ENCODE results near the gene FGF5. TPM values are rescaled to one million over a fixed set of nuclear protein-coding genes. Genes with fewer than 3 reads are reported as not detected.

Gene FGF5
- total RNA-seq, 4 donors from 2014 or later: 0.14 to 4.1 (median 0.16) TPM; not detected in 1

DNA sequence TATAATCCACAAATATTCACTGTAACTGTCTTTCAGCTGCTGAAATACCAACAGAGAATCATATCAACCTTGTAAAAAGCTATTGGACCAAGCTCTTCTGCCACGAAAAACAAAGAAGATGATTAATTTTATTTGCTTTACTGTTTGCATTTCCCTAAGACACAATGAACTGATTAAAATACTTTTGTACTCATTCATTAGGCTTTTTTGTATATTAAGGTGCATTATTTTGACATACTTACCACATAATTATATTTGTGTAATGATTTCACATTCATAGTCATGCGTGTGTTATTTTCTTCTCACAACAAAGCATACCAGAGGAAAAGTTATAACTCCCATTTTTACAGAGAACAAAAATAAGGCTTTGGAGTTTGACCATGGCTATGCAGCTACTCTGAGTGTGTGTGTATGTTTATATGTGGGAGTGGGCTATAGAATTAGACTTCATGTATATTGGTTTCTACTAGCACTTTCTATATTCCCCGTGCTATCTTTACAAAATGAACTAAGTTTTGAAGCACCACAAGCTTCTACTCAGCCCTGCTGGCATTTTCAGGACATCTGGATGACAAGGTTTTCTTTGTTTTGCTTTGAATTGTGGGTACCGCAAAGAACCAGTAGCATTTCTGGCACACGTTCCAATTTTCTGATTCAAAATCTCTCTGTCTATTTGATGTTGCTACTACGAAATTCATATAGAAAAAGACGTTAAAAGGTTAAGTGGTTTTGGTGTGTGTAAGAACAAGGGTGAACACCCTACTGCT lies 11.0 kb upstream of the FGF5 start:
- in situ Hi-C loops (cut with MboI; ENCODE audit: low pct_ligation_motif_present in 1 of 4, low pct_unique_long_range_greater_than_20kb in 1 of 4, low sequenced_read_pairs in 3 of 4): no loop called here
- DNase-seq: no peak
- 48 to 52% methylated on average over 6 to 7 of the region's 7 CpGs for WGBS, 2 donors (ENCODE audit: low coverage in 1 of 2)
- TF ChIP-seq POLR2A (IDR thresholded peaks at IDR 0.05) (no peak), EP300 (IDR thresholded peaks at IDR 0.05; ENCODE audit: low read depth) (no peak), POLR2AphosphoS5 (IDR thresholded peaks at IDR 0.05) (no peak)
- TF ChIP-seq, protein P1, sequence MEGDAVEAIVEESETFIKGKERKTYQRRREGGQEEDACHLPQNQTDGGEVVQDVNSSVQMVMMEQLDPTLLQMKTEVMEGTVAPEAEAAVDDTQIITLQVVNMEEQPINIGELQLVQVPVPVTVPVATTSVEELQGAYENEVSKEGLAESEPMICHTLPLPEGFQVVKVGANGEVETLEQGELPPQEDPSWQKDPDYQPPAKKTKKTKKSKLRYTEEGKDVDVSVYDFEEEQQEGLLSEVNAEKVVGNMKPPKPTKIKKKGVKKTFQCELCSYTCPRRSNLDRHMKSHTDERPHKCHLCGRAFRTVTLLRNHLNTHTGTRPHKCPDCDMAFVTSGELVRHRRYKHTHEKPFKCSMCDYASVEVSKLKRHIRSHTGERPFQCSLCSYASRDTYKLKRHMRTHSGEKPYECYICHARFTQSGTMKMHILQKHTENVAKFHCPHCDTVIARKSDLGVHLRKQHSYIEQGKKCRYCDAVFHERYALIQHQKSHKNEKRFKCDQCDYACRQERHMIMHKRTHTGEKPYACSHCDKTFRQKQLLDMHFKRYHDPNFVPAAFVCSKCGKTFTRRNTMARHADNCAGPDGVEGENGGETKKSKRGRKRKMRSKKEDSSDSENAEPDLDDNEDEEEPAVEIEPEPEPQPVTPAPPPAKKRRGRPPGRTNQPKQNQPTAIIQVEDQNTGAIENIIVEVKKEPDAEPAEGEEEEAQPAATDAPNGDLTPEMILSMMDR (IDR thresholded peaks at IDR 0.05): no peak
- Histone ChIP-seq H3K9me3 (no peaks in the 10 kb centered on the region), H3K4me1 (no peaks in the 10 kb centered on the region), H3K27me3 (peaks cover 31% of the 10 kb centered on the region), H3K4me3 (no peak overlapping the region), H3K36me3 (no peaks in the 10 kb centered on the region), H3K27ac (no peak overlapping the region)
- intact Hi-C loops (cut with DNase I; ENCODE audit: low total_unique reads): no loop called here

- no peaks in the 10 kb centered on the region for H3K9me3 ChIP-seq
- TF ChIP-seq, protein P1 (IDR thresholded peaks at IDR 0.05): no peak
- TF ChIP-seq EP300 (IDR thresholded peaks at IDR 0.05; ENCODE audit: low read depth): no peak
- no peak for TF ChIP-seq POLR2A (IDR thresholded peaks at IDR 0.05)
- TF ChIP-seq POLR2AphosphoS5 (IDR thresholded peaks at IDR 0.05): no peak
- H3K27me3 ChIP-seq: peaks cover 26% of the 10 kb centered on the region
- DNase-seq: no peak
- no peaks in the 10 kb centered on the region for H3K36me3 ChIP-seq
- intact Hi-C loops (cut with DNase I; ENCODE audit: low total_unique reads) (no loop called here), in situ Hi-C loops (cut with MboI; ENCODE audit: low pct_ligation_motif_present in 1 of 4, low pct_unique_long_range_greater_than_20kb in 1 of 4, low sequenced_read_pairs in 3 of 4) (no loop called here)
- no peak overlapping the region for H3K4me3 ChIP-seq
- no peak overlapping the region for H3K27ac ChIP-seq
- no peaks in the 10 kb centered on the region for H3K4me1 ChIP-seq
Observed at GRCh38 chr4:80257851-80258250, 8.6 kb upstream of the FGF5 start.

- H3K27ac ChIP-seq: no peak overlapping the region
- H3K36me3 ChIP-seq: no peaks in the 10 kb centered on the region
- TF ChIP-seq POLR2AphosphoS5 (IDR thresholded peaks at IDR 0.05): no peak
- H3K27me3 ChIP-seq: peaks cover 36% of the 10 kb centered on the region
- 56 to 57% methylated on average over 3 to 4 of the region's 4 CpGs for WGBS, 2 donors (ENCODE audit: low coverage in 1 of 2)
- in situ Hi-C loops (cut with MboI; ENCODE audit: low pct_ligation_motif_present in 1 of 4, low pct_unique_long_range_greater_than_20kb in 1 of 4, low sequenced_read_pairs in 3 of 4) (no loop called here), intact Hi-C loops (cut with DNase I; ENCODE audit: low total_unique reads) (no loop called here)
- DNase-seq: no peak
- no peak overlapping the region for H3K4me3 ChIP-seq
- H3K9me3 ChIP-seq: no peaks in the 10 kb centered on the region
- H3K4me1 ChIP-seq: no peaks in the 10 kb centered on the region
Observed at GRCh38 chr4:80259012-80259411, 7.5 kb upstream of the FGF5 start.

DNA sequence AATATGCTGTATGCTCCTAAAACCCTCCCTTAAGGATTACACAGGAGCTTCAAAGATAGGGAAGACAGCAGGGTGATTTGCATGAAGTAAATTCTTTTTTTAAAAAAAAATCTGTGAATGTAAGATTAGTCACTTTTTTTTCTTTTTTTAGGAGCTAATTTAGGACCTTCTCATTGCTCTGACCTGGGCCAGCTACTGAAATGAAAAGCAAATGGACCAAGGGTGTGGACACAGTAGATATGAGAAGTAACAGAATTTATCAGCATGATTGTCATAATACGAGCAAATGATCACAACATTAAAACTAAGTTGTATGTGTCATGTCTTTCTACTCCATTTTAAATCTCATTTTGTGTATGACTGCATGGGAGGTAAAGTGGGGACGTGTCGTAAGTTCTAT lies 6.6 kb upstream of the FGF5 start:
- Histone ChIP-seq H3K27ac (no peak overlapping the region), H3K4me1 (no peaks in the 10 kb centered on the region), H3K36me3 (no peaks in the 10 kb centered on the region), H3K4me3 (no peak overlapping the region), H3K9me3 (no peaks in the 10 kb centered on the region), H3K27me3 (peaks cover 44% of the 10 kb centered on the region)
- TF ChIP-seq, protein P1 (IDR thresholded peaks at IDR 0.05): no peak
- no peak for TF ChIP-seq POLR2A (IDR thresholded peaks at IDR 0.05)
- 77 to 85% methylated on average over 3 of the region's 3 CpGs for WGBS, 2 donors (ENCODE audit: low coverage in 1 of 2)
- in situ Hi-C loops (cut with MboI; ENCODE audit: low pct_ligation_motif_present in 1 of 4, low pct_unique_long_range_greater_than_20kb in 1 of 4, low sequenced_read_pairs in 3 of 4) (no loop called here), intact Hi-C loops (cut with DNase I; ENCODE audit: low total_unique reads) (no loop called here)
- DNase-seq: no peak

All from transverse colon (tissue), 4 donors.